K562 (cell line): ENCODE measurements around the gene JADE2. TPM values are rescaled to one million over a fixed set of nuclear protein-coding genes. Genes with fewer than 3 reads are reported as not detected.

Source experiments
- C11orf30 ChIP-seq: fragments of 450-650 bp; IDR thresholded peaks from 2 replicates; pipeline ENCODE4 v1.6.1; 2016; ENCODE audit warnings: low read depth, mild to moderate bottlenecking
- CBX2 ChIP-seq: fragments of 200-600 bp; sonication (generic); IDR thresholded peaks from one replicate; pipeline ENCODE4 v1.6.1; 2012; ENCODE audit warnings: mild to moderate bottlenecking, low read length, inconsistent platforms; ENCODE audit not compliant: insufficient read depth, poor library complexity, severe bottlenecking
- CREM ChIP-seq: IDR thresholded peaks from 2 replicates; pipeline ENCODE4 v1.6.1; 2014; ENCODE audit warnings: antibody characterized with exemption, low read depth
- DNMT1 ChIP-seq: fragments of 450-650 bp; IDR thresholded peaks from 2 replicates; pipeline ENCODE4 v1.6.1; 2016; ENCODE audit warnings: antibody characterized with exemption, mild to moderate bottlenecking
- EP300 ChIP-seq: IDR thresholded peaks from 2 replicates; pipeline ENCODE4 v1.6.1; 2012; ENCODE audit warnings: low read length, improper control_type of control experiment
- FOXA3 ChIP-seq, 2 experiments: fragments of 450-650 bp in 1 of 2; sonication (generic) in 1 of 2; formaldehyde crosslinking; IDR thresholded peaks in 1 of 2; conservative IDR thresholded peaks in 1 of 2; 2 replicates each; pipeline versions ENCODE4 v1.4.0 to v1.8.0; 2020 to 2022; ENCODE audit warnings: mild to moderate bottlenecking in 2 of 2, missing genetic modification reagents in 1 of 2
- HLTF ChIP-seq: fragments of 450-650 bp; IDR thresholded peaks from 2 replicates; pipeline ENCODE4 v1.6.1; 2016
- HMGN3 ChIP-seq: IDR thresholded peaks from 2 replicates; pipeline ENCODE4 v1.6.1; 2011; ENCODE audit warnings: borderline replicate concordance, low read depth, mild to moderate bottlenecking, mixed read lengths, low read length; ENCODE audit not compliant: insufficient read length; ENCODE audit errors: extremely low read depth
- MYC ChIP-seq, 2 experiments: fragments of 250-450 bp in 1 of 2; sonication (Bioruptor Pico) in 1 of 2; IDR thresholded peaks; 2 replicates each; pipeline versions ENCODE4 v1.5.1 to v1.6.1; 2012 to 2021; ENCODE audit warnings: low read depth in 2 of 2, borderline replicate concordance in 1 of 2, improper control_type of control experiment in 1 of 2, low read length in 1 of 2, mild to moderate bottlenecking in 1 of 2, moderate library complexity in 1 of 2
- NFRKB ChIP-seq: fragments of 450-650 bp; IDR thresholded peaks from 2 replicates; pipeline ENCODE4 v1.6.1; 2016; ENCODE audit warnings: low read depth
- RFX7 ChIP-seq: fragments of 250-450 bp; sonication (Bioruptor Pico); IDR thresholded peaks from 2 replicates; pipeline ENCODE4 v1.5.1; 2021; ENCODE audit warnings: mild to moderate bottlenecking
- TAF15 ChIP-seq: fragments of 200-400 bp; formaldehyde crosslinking; IDR thresholded peaks from 2 replicates; pipeline ENCODE4 v1.6.1; 2017; ENCODE audit warnings: mild to moderate bottlenecking, low read depth, low read length, moderate library complexity
- TGIF2 ChIP-seq: sonication (generic); formaldehyde crosslinking; IDR thresholded peaks from 2 replicates; pipeline ENCODE4 v1.8.1; 2022; ENCODE audit warnings: mild to moderate bottlenecking, missing genetic modification reagents, moderate library complexity
- THRAP3 ChIP-seq: fragments of 450-650 bp; IDR thresholded peaks from 2 replicates; pipeline ENCODE4 v1.6.1; 2016; ENCODE audit warnings: mild to moderate bottlenecking, inconsistent platforms, borderline replicate concordance
- VEZF1 ChIP-seq: fragments of 200-800 bp; sonication (Bioruptor generic); IDR thresholded peaks from 2 replicates; pipeline ENCODE4 v1.6.1; 2017; ENCODE audit warnings: missing genetic modification characterization, missing compliant biosample characterization
- ZNF444 ChIP-seq: fragments of 250-450 bp; sonication (Bioruptor Pico); IDR thresholded peaks from 2 replicates; pipeline ENCODE4 v1.4.0; 2020; ENCODE audit warnings: mild to moderate bottlenecking, moderate library complexity
- ZNF445 ChIP-seq: fragments of 250-450 bp; sonication (Bioruptor Pico); IDR thresholded peaks from 2 replicates; pipeline ENCODE4 v1.4.0; 2020; ENCODE audit warnings: low read depth, mild to moderate bottlenecking, moderate library complexity
- polyA plus RNA-seq, 8 experiments: library from polyadenylated mRNA; depleted of rRNA in 4 of 8; stranded (reverse) in 5 of 8; unstranded in 3 of 8; fragments of >200 nt; fragmentation: Nextera tagmentation in 2 of 8; fragmentation: Illumina TruSeq in 1 of 8; extraction: Ambion mirVana in 2 of 8; extraction: Trizol in 1 of 8; gene quantifications; 2 replicates each; pipeline versions ENCODE4 v1.2.1 to v1.2.3, GENCODE V29; 2011 to 2014; ENCODE audit warnings: inconsistent platforms in 1 of 8, missing spikeins in 1 of 8
- total RNA-seq, 7 experiments: library from RNA; depleted of rRNA in 6 of 7; stranded (reverse); fragments of >200 nt in 6 of 7; fragmentation: Illumina TruSeq in 2 of 7; extraction: Trizol in 2 of 7; gene quantifications; 2 replicates each; pipeline versions ENCODE4 v1.2.1 to v1.2.3, GENCODE V29; 2011 to 2021; ENCODE audit warnings: low replicate concordance in 1 of 7
- TF ChIP-seq, protein P1 (sequence below), 3 experiments: IDR thresholded peaks in 2 of 3; conservative IDR thresholded peaks in 1 of 3; 2 replicates each; pipeline ENCODE4 v1.5.1; 2011 to 2012; ENCODE audit warnings: low read length in 3 of 3, mild to moderate bottlenecking in 3 of 3, control low read depth in 2 of 3, improper control_type of control experiment in 1 of 3, inconsistent platforms in 1 of 3, low read depth in 1 of 3, mixed read lengths in 1 of 3, moderate library complexity in 1 of 3; ENCODE audit not compliant: insufficient read depth in 2 of 3
- TF ChIP-seq, protein P2 (sequence below): sonication (generic); formaldehyde crosslinking; IDR thresholded peaks from 2 replicates; pipeline ENCODE4 v1.8.0; 2022; ENCODE audit warnings: mild to moderate bottlenecking, missing genetic modification reagents
- TF ChIP-seq, protein P3 (sequence below): fragments of 250-450 bp; sonication (Bioruptor Pico); IDR thresholded peaks from 2 replicates; pipeline ENCODE4 v1.9.0; 2021; ENCODE audit warnings: mild to moderate bottlenecking
- TF ChIP-seq, protein P4 (sequence below), 2 experiments: fragments of 250-450 bp in 1 of 2; fragments of 450-650 bp in 1 of 2; sonication (Bioruptor Pico) in 1 of 2; IDR thresholded peaks; 2 replicates each; pipeline versions ENCODE4 v1.6.1 to v1.8.0; 2016 to 2021; ENCODE audit warnings: mild to moderate bottlenecking in 2 of 2, moderate library complexity in 2 of 2, missing compliant biosample characterization in 1 of 2, missing genetic modification characterization in 1 of 2

The JADE2 gene
- total and polyA plus RNA-seq, 9 of the 15 experiments (the other 6 are each of a cell fraction or from before 2014, with no cell fraction given): 0.50 to 23.3 (median 9.1) TPM

- TF ChIP-seq, protein P1, sequence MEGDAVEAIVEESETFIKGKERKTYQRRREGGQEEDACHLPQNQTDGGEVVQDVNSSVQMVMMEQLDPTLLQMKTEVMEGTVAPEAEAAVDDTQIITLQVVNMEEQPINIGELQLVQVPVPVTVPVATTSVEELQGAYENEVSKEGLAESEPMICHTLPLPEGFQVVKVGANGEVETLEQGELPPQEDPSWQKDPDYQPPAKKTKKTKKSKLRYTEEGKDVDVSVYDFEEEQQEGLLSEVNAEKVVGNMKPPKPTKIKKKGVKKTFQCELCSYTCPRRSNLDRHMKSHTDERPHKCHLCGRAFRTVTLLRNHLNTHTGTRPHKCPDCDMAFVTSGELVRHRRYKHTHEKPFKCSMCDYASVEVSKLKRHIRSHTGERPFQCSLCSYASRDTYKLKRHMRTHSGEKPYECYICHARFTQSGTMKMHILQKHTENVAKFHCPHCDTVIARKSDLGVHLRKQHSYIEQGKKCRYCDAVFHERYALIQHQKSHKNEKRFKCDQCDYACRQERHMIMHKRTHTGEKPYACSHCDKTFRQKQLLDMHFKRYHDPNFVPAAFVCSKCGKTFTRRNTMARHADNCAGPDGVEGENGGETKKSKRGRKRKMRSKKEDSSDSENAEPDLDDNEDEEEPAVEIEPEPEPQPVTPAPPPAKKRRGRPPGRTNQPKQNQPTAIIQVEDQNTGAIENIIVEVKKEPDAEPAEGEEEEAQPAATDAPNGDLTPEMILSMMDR (IDR thresholded peaks at IDR 0.05 in 2 of 3, conservative IDR thresholded peaks at IDR 0.05 in 1 of 3; ENCODE audit: insufficient read depth in 2 of 3, low read depth in 1 of 3, low read length in 3 of 3): no peak
- TF ChIP-seq NFRKB (peak; percentile 81), HMGN3 (peak; percentile 27), ZNF444 (CRISPR knock-in tag) (no peak), MYC (IDR thresholded peaks at IDR 0.05; ENCODE audit: low read depth, low read length) (0 out of 2 replicates have a peak, but pooled peaks have one; percentile 10), MYC (CRISPR knock-in tag; IDR thresholded peaks at IDR 0.05; ENCODE audit: borderline replicate concordance, low read depth) (peak; percentile 25; the same call in 1 of the 2 replicates), VEZF1 (CRISPR knock-in tag) (peak; percentile 81), CREM (peak; percentile 81), ZNF445 (CRISPR knock-in tag) (no peak), TAF15 (no peak), C11orf30 (peak; percentile 34; the same call in 1 of the 2 replicates), EP300 (no peak), DNMT1 (no peak), HLTF (0 out of 2 replicates have a peak, but pooled peaks have one; percentile 15), TGIF2 (no peak), CBX2 (no peak), FOXA3 (CRISPR knock-in tag; conservative IDR thresholded peaks at IDR 0.05 in 1 of 2, IDR thresholded peaks at IDR 0.05 in 1 of 2) (no peak), THRAP3 (no peak), RFX7 (CRISPR knock-in tag) (no peak)
- TF ChIP-seq, protein P2, sequence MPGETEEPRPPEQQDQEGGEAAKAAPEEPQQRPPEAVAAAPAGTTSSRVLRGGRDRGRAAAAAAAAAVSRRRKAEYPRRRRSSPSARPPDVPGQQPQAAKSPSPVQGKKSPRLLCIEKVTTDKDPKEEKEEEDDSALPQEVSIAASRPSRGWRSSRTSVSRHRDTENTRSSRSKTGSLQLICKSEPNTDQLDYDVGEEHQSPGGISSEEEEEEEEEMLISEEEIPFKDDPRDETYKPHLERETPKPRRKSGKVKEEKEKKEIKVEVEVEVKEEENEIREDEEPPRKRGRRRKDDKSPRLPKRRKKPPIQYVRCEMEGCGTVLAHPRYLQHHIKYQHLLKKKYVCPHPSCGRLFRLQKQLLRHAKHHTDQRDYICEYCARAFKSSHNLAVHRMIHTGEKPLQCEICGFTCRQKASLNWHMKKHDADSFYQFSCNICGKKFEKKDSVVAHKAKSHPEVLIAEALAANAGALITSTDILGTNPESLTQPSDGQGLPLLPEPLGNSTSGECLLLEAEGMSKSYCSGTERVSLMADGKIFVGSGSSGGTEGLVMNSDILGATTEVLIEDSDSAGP (CRISPR knock-in tag): no peak
- TF ChIP-seq, protein P3, sequence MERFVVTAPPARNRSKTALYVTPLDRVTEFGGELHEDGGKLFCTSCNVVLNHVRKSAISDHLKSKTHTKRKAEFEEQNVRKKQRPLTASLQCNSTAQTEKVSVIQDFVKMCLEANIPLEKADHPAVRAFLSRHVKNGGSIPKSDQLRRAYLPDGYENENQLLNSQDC (CRISPR knock-in tag): no peak
- TF ChIP-seq, protein P4, sequence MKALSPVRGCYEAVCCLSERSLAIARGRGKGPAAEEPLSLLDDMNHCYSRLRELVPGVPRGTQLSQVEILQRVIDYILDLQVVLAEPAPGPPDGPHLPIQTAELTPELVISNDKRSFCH (CRISPR knock-in tag; IDR thresholded peaks at IDR 0.05): no peak
- TF ChIP-seq, protein P4 (tag; IDR thresholded peaks at IDR 0.05): no peak
Observed at GRCh38 chr5:134524826-134525682, at the start of gene JADE2 (continued).
